HCT116 (cell line): ENCODE results near the gene MSI2. TPM values are rescaled to one million over a fixed set of nuclear protein-coding genes. Genes with fewer than 3 reads are reported as not detected.

ENCODE experiments used
- ATAC-seq: fragments of 200-7000 bp; cut with Tn5 transposase; 2 replicates; pipeline ENCODE4 v1.9.1; 2020; ENCODE audit warnings: mild to moderate bottlenecking, moderate library complexity
- BruUV-seq: library from RNA; stranded (reverse); fragments of 400-500 nt; replicated peaks from 2 replicates; lab custom pipeline; 2021; lab: Mats Ljungman, UMichigan
- CTCF ChIA-PET: fragments of 300-600 bp; sonication (Branson Sonifier 250); formaldehyde crosslinking; loops from one replicate; lab custom pipeline; 2021; ENCODE audit warnings: antibody characterized with exemption; lab: Charles Lee
- POLR2A ChIA-PET: fragments of 300-600, 350-600 bp; sonication (Branson Sonifier 250); formaldehyde crosslinking; loops from one replicate; lab custom pipeline; 2021; ENCODE audit warnings: antibody characterized with exemption; lab: Charles Lee
- RAD21 ChIA-PET, 2 experiments: fragments of 300-600 bp; sonication (Branson Sonifier 250); formaldehyde crosslinking; loops; one replicate each; lab custom pipeline; 2023; ENCODE audit warnings: low total read pairs in 2 of 2; ENCODE audit not compliant: uncharacterized antibody in 2 of 2, unreplicated experiment in 2 of 2, low non-redundant PET in 1 of 2; lab: Charles Lee
- DNase-seq: peaks from one replicate; pipeline ENCODE4 v3.0.0-alpha.2; 2010; ENCODE audit warnings: low read depth, low spot score
- H2AFZ ChIP-seq: fragments of 200-600 bp; shearing (Covaris generic), sonication (generic); 2 replicates; pipeline ENCODE4 v1.6.1; 2017; ENCODE audit warnings: low read depth, mixed run types, mixed read lengths, antibody characterized with exemption, low read length; ENCODE audit not compliant: poor library complexity, severe bottlenecking
- H3K27ac ChIP-seq: 2 replicates; pipeline ENCODE4 v1.5.1; 2012; ENCODE audit warnings: low read depth, low read length
- H3K27me3 ChIP-seq: fragments of 200-600 bp; sonication (generic); 2 replicates; pipeline ENCODE4 v1.6.1; 2016; ENCODE audit warnings: mixed run types, low read length, mixed read lengths; ENCODE audit not compliant: insufficient read depth
- H3K36me3 ChIP-seq, 2 experiments: fragments of 200-500 bp in 1 of 2; fragments of 200-600 bp in 1 of 2; sonication (Bioruptor generic) in 1 of 2; sonication (generic) in 1 of 2; 2 replicates each; pipeline versions ENCODE4 v1.5.1 to v1.6.1; 2014 to 2016; ENCODE audit warnings: low read length in 2 of 2, inconsistent platforms in 1 of 2, mixed read lengths in 1 of 2, mixed run types in 1 of 2; ENCODE audit not compliant: insufficient read depth in 2 of 2, control insufficient read depth in 1 of 2
- H3K4me1 ChIP-seq, 2 experiments: fragments of 200-600 bp in 1 of 2; sonication (generic) in 1 of 2; 2 replicates each; pipeline versions ENCODE4 v1.5.1 to v1.6.1; 2012 to 2017; ENCODE audit warnings: low read length in 2 of 2, inconsistent platforms in 1 of 2, mild to moderate bottlenecking in 1 of 2, mixed read lengths in 1 of 2, mixed run types in 1 of 2, moderate library complexity in 1 of 2; ENCODE audit not compliant: insufficient read depth in 2 of 2, control insufficient read depth in 1 of 2
- H3K4me2 ChIP-seq: fragments of 200-600 bp; sonication (generic); 2 replicates; pipeline ENCODE4 v1.6.1; 2017; ENCODE audit warnings: mixed run types, low read length, mixed read lengths
- H3K4me3 ChIP-seq, 2 experiments: fragments of 200-600 bp in 1 of 2; sonication (generic) in 1 of 2; replicated peaks in 1 of 2; 2 replicates each; pipeline ENCODE4 v1.5.1; 2011 to 2016; ENCODE audit warnings: low read length in 2 of 2, control low read depth in 1 of 2, low read depth in 1 of 2, mild to moderate bottlenecking in 1 of 2, mixed read lengths in 1 of 2, mixed run types in 1 of 2
- H3K79me2 ChIP-seq: fragments of 200-600 bp; sonication (generic); 2 replicates; pipeline ENCODE4 v1.6.1; 2017; ENCODE audit warnings: mild to moderate bottlenecking, mixed run types, low read length, moderate library complexity, mixed read lengths; ENCODE audit not compliant: insufficient read depth
- H3K9ac ChIP-seq: fragments of 200-600 bp; sonication (generic); 2 replicates; pipeline ENCODE4 v1.6.1; 2016; ENCODE audit warnings: low read length, mixed read lengths
- H3K9me2 ChIP-seq: fragments of 200-600 bp; sonication (generic), shearing (Covaris generic); 2 replicates; pipeline ENCODE4 v1.6.1; 2017; ENCODE audit warnings: mixed run types, mild to moderate bottlenecking, moderate library complexity; ENCODE audit not compliant: insufficient read depth
- H3K9me3 ChIP-seq, 2 experiments: fragments of 200-500 bp in 1 of 2; fragments of 200-600 bp in 1 of 2; sonication (Bioruptor generic) in 1 of 2; sonication (generic) in 1 of 2; 2 replicates each; pipeline ENCODE4 v1.6.1; 2014 to 2017; ENCODE audit warnings: low read length in 2 of 2, mixed read lengths in 2 of 2, inconsistent platforms in 1 of 2, low read depth in 1 of 2, mild to moderate bottlenecking in 1 of 2, mixed run types in 1 of 2, moderate library complexity in 1 of 2; ENCODE audit not compliant: control insufficient read depth in 1 of 2, insufficient read depth in 1 of 2
- H4K20me1 ChIP-seq: fragments of 200-600 bp; sonication (generic), shearing (Covaris generic); 2 replicates; pipeline ENCODE4 v1.6.1; 2017; ENCODE audit warnings: mixed run types, mild to moderate bottlenecking, moderate library complexity; ENCODE audit not compliant: insufficient read depth
- CBX3 ChIP-seq: IDR thresholded peaks from 2 replicates; pipeline ENCODE4 v1.6.1; 2012; ENCODE audit warnings: low read depth
- CEBPB ChIP-seq: IDR thresholded peaks from 2 replicates; pipeline ENCODE4 v1.6.1; 2012; ENCODE audit warnings: low read depth
- EGR1 ChIP-seq: IDR thresholded peaks from 2 replicates; pipeline ENCODE4 v1.6.1; 2012; ENCODE audit warnings: low read depth
- ELF1 ChIP-seq: IDR thresholded peaks from 2 replicates; pipeline ENCODE4 v1.6.1; 2012; ENCODE audit warnings: low read depth, borderline replicate concordance
- EZH2 ChIP-seq: fragments of 200-600 bp; sonication (generic); IDR thresholded peaks from 2 replicates; pipeline ENCODE4 v1.6.1; 2017; ENCODE audit warnings: antibody characterized with exemption, mixed run types
- JUND ChIP-seq: IDR thresholded peaks from 2 replicates; pipeline ENCODE4 v1.6.1; 2012
- POLR2A ChIP-seq: IDR thresholded peaks from 2 replicates; pipeline ENCODE4 v1.7.0; 2011; ENCODE audit warnings: borderline replicate concordance; ENCODE audit not compliant: insufficient read depth, insufficient read length; ENCODE audit errors: extremely low read depth
- POLR2AphosphoS5 ChIP-seq: IDR thresholded peaks from 2 replicates; pipeline ENCODE4 v1.6.1; 2011; ENCODE audit warnings: mild to moderate bottlenecking, low read depth, low read length, moderate library complexity
- RAD21 ChIP-seq: IDR thresholded peaks from 2 replicates; pipeline ENCODE4 v1.6.1; 2012; ENCODE audit warnings: low read depth, mild to moderate bottlenecking
- SP1 ChIP-seq: IDR thresholded peaks from 2 replicates; pipeline ENCODE4 v1.6.1; 2012; ENCODE audit warnings: low read depth
- SRF ChIP-seq: IDR thresholded peaks from 2 replicates; pipeline ENCODE4 v1.6.1; 2012; ENCODE audit warnings: low read depth
- TCF7L2 ChIP-seq: IDR thresholded peaks from 2 replicates; pipeline ENCODE4 v1.7.0; 2011; ENCODE audit warnings: borderline replicate concordance, inconsistent platforms; ENCODE audit not compliant: insufficient read depth, insufficient read length; ENCODE audit errors: extremely low read depth
- ZFX ChIP-seq: fragments of 450-650 bp; IDR thresholded peaks from 2 replicates; pipeline ENCODE4 v1.6.1; 2017
- ZNF274 ChIP-seq: fragments of 200-500 bp; sonication (Bioruptor generic); IDR thresholded peaks from 2 replicates; pipeline ENCODE4 v1.6.1; 2014; ENCODE audit warnings: mild to moderate bottlenecking, low read depth, low read length, inconsistent platforms
- intact Hi-C: fragments of 100-400 bp; cut with micrococcal nuclease; formaldehyde crosslinking; loops from 2 replicates; pipeline ENCODE4 v1.10.0; 2022
- total RNA-seq: library from RNA; stranded (reverse); gene quantifications from one replicate; pipeline ENCODE4 v1.2.1, GENCODE V29; 2021; ENCODE audit not compliant: unreplicated experiment
- TF ChIP-seq, protein P1 (sequence below), 3 experiments: fragments of 200-600 bp in 1 of 3; sonication (generic) in 1 of 3; IDR thresholded peaks in 2 of 3; conservative IDR thresholded peaks in 1 of 3; 2 replicates each; pipeline ENCODE4 v1.5.1; 2012 to 2017; ENCODE audit warnings: low read depth in 2 of 3, low read length in 2 of 3, antibody characterized with exemption in 1 of 3, borderline replicate concordance in 1 of 3, control low read depth in 1 of 3, mild to moderate bottlenecking in 1 of 3, mixed read lengths in 1 of 3, mixed run types in 1 of 3, moderate library complexity in 1 of 3; ENCODE audit not compliant: insufficient read depth in 1 of 3
- TF ChIP-seq, protein P2 (sequence below): IDR thresholded peaks from 2 replicates; pipeline ENCODE4 v1.6.1; 2012; ENCODE audit warnings: low read depth
- TF ChIP-seq, protein P3 (sequence below): IDR thresholded peaks from 2 replicates; pipeline ENCODE4 v1.6.1; 2012
- TF ChIP-seq, protein P4 (sequence below): IDR thresholded peaks from 2 replicates; pipeline ENCODE4 v1.6.1; 2011; ENCODE audit warnings: mild to moderate bottlenecking, low read length, moderate library complexity; ENCODE audit not compliant: insufficient replicate concordance; ENCODE audit errors: extremely low read depth

MSI2 gene
- total RNA-seq, 1 experiment from 2014 or later, result 137 TPM

DNA sequence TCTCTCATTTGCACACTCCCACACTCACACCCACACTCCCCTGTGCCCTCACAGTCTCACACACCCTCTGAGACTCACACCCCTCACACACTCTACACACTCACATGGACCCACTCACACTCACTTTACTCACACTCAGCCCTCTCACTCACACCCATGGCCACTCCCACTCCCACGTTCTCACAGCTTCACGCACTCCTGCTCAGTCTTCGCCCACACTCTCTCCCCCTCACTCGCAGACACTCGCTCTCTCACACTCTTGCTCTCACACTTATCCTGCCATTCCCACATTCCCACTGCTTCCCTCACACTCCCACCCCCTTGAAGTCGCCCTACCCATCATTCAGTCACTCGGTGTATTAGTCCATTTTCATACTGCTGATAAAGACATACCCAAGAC lies 440.9 kb downstream of the MSI2 start:
- ATAC-seq (no peak), DNase-seq (no peak)
- ChIA-PET RAD21 (no interaction called here), CTCF (no interaction called here), POLR2A (no interaction called here)
- intact Hi-C loops, result no loop called here
- Histone ChIP-seq H3K9me2 (no peaks in the 10 kb centered on the region), H3K27me3 (no peaks in the 10 kb centered on the region), H3K36me3 (no peaks in the 10 kb centered on the region), H3K4me3 (no peak overlapping the region), H3K4me1 (peaks cover 0 to 5% of the 10 kb centered on the region in 2 experiments; a peak in 1 of 4 replicates), H3K4me2 (no peak overlapping the region), H2AFZ (no peak overlapping the region), H3K9me3 (no peaks in the 10 kb centered on the region), H3K79me2 (no peaks in the 10 kb centered on the region), H3K9ac (no peak overlapping the region), H4K20me1 (no peaks in the 10 kb centered on the region), H3K27ac (no peak overlapping the region)
- no TSS peak for BruUV-seq
- TF ChIP-seq POLR2A (no peak), SP1 (no peak), POLR2AphosphoS5 (no peak), RAD21 (no peak), ZFX (no peak), CBX3 (no peak), CEBPB (no peak), TCF7L2 (no peak), JUND (no peak), SRF (no peak), ZNF274 (no peak), EGR1 (no peak), EZH2 (no peak), ELF1 (no peak)
- TF ChIP-seq, protein P1, sequence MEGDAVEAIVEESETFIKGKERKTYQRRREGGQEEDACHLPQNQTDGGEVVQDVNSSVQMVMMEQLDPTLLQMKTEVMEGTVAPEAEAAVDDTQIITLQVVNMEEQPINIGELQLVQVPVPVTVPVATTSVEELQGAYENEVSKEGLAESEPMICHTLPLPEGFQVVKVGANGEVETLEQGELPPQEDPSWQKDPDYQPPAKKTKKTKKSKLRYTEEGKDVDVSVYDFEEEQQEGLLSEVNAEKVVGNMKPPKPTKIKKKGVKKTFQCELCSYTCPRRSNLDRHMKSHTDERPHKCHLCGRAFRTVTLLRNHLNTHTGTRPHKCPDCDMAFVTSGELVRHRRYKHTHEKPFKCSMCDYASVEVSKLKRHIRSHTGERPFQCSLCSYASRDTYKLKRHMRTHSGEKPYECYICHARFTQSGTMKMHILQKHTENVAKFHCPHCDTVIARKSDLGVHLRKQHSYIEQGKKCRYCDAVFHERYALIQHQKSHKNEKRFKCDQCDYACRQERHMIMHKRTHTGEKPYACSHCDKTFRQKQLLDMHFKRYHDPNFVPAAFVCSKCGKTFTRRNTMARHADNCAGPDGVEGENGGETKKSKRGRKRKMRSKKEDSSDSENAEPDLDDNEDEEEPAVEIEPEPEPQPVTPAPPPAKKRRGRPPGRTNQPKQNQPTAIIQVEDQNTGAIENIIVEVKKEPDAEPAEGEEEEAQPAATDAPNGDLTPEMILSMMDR (IDR thresholded peaks at IDR 0.05 in 2 of 3, conservative IDR thresholded peaks at IDR 0.05 in 1 of 3; ENCODE audit: borderline replicate concordance in 1 of 3, insufficient read depth in 1 of 3, low read depth in 2 of 3, low read length in 2 of 3), result no peak
- TF ChIP-seq, protein P2, sequence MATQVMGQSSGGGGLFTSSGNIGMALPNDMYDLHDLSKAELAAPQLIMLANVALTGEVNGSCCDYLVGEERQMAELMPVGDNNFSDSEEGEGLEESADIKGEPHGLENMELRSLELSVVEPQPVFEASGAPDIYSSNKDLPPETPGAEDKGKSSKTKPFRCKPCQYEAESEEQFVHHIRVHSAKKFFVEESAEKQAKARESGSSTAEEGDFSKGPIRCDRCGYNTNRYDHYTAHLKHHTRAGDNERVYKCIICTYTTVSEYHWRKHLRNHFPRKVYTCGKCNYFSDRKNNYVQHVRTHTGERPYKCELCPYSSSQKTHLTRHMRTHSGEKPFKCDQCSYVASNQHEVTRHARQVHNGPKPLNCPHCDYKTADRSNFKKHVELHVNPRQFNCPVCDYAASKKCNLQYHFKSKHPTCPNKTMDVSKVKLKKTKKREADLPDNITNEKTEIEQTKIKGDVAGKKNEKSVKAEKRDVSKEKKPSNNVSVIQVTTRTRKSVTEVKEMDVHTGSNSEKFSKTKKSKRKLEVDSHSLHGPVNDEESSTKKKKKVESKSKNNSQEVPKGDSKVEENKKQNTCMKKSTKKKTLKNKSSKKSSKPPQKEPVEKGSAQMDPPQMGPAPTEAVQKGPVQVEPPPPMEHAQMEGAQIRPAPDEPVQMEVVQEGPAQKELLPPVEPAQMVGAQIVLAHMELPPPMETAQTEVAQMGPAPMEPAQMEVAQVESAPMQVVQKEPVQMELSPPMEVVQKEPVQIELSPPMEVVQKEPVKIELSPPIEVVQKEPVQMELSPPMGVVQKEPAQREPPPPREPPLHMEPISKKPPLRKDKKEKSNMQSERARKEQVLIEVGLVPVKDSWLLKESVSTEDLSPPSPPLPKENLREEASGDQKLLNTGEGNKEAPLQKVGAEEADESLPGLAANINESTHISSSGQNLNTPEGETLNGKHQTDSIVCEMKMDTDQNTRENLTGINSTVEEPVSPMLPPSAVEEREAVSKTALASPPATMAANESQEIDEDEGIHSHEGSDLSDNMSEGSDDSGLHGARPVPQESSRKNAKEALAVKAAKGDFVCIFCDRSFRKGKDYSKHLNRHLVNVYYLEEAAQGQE, result no peak
- TF ChIP-seq, protein P3, sequence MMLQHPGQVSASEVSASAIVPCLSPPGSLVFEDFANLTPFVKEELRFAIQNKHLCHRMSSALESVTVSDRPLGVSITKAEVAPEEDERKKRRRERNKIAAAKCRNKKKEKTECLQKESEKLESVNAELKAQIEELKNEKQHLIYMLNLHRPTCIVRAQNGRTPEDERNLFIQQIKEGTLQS, result no peak
- TF ChIP-seq, protein P4, sequence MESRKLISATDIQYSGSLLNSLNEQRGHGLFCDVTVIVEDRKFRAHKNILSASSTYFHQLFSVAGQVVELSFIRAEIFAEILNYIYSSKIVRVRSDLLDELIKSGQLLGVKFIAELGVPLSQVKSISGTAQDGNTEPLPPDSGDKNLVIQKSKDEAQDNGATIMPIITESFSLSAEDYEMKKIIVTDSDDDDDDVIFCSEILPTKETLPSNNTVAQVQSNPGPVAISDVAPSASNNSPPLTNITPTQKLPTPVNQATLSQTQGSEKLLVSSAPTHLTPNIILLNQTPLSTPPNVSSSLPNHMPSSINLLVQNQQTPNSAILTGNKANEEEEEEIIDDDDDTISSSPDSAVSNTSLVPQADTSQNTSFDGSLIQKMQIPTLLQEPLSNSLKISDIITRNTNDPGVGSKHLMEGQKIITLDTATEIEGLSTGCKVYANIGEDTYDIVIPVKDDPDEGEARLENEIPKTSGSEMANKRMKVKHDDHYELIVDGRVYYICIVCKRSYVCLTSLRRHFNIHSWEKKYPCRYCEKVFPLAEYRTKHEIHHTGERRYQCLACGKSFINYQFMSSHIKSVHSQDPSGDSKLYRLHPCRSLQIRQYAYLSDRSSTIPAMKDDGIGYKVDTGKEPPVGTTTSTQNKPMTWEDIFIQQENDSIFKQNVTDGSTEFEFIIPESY, result no peak
